GM18505 (cell line): ENCODE data around the gene SH3GL3.

ENCODE experiments used
- ATAC-seq: cut with Tn5 transposase; IDR thresholded peaks from one replicate; pipeline ENCODE4 v1.9.1; 2021; ENCODE audit not compliant: unreplicated experiment
- POLR2A ChIP-seq: IDR thresholded peaks from 4 replicates; pipeline ENCODE4 v1.6.1; 2011; ENCODE audit warnings: borderline replicate concordance; ENCODE audit not compliant: insufficient read depth, insufficient read length; ENCODE audit errors: extremely low read depth

Gene SH3GL3

DNA sequence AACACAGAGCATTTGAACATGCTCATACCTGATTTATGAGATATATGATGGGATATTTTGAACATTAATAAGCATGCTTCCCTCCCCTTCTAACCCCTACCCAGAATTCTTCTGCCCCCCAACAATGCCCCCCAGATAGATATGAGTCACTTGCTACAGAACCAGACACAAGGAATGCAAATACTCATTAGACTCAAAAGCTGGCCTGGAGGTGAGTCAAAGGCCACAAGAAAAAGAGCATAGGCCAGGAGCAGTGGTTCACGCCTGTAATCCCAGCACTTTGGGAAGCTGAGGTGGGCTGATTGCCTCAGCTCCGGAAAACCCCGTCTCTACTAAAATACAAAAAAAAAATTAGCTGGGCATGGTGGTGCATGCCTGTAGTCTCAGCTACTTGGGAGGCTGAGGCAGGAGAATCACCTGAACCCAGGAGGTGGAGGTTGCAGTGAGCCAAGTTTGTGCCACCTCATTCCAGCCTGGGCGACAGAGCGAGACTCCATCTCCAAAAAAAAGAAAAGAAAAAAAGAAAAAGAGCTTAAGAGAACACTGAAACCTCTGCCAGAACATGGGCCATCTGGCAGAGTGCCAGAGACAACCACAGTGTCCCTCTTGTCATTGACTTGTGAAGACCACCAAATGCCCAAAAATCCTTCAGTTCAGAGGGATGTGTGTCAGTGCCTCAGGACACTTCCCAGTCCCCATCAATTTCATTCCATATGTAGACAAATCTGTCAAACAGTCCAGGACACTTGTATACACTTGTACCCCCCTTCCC is 3.9 kb upstream of the SH3GL3 start:
- no peak for ATAC-seq
- TF ChIP-seq POLR2A: no peak

DNA sequence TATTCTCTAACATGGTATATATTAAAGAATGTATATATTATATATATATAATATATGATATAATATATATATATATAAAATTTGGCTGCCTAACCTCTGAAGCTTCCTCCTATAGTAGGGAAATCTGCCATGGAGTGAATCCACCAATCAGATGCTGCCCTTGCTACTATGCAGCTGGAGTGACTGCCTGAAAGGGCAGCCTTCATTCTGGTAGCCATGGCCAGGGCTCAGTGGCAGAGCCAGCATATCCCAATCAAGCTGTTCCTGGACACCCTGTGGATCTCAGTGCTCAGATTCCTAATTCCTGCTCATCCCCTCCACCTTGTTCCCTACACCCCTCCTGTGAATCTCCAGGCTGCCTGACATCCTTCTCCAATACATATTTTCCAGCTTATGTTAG is 2.2 kb upstream of the SH3GL3 start:
- no peak for TF ChIP-seq POLR2A
- no peak for ATAC-seq

DNA sequence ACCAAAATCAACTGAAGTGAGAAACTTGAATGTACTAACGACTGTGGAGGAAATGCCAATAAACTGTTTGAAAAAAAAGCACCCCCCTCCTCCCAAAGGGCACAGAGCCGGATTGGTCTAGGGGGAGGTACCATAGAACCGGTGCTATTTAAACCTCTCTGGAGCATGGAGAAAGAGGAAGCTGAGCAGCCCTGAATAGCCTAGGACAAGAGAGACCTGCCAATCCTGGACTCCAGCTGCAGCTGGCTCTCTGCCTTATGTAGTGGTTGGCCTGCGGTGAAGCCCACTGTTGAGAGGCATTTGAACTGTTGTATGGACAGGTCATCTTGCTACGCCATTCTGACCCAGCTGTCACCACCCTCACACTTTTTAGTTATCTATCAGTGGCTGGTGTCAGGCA is 1.5 kb upstream of the SH3GL3 start:
- no peak for ATAC-seq
- TF ChIP-seq POLR2A: no peak

DNA sequence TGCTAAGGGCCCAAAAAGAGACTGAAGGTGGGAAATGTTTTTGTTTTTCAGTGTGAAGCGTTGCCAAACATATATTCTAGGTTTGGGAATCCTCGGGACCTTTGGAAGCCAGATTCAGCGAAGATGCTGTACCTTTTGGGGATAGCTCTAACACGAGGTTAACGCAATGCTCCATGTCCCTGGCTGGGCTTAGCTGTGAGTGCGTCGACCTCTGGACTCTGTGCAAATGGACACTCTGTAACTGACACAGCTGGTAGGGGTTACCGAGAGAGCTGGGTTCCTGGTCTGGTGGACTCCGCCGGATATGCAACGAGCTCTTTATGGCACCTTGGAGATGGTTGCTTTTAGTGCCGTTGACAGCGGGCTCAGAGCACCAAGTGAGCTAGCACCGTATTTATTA is 724 bp upstream of the SH3GL3 start:
- TF ChIP-seq POLR2A: no peak
- no peak for ATAC-seq

DNA sequence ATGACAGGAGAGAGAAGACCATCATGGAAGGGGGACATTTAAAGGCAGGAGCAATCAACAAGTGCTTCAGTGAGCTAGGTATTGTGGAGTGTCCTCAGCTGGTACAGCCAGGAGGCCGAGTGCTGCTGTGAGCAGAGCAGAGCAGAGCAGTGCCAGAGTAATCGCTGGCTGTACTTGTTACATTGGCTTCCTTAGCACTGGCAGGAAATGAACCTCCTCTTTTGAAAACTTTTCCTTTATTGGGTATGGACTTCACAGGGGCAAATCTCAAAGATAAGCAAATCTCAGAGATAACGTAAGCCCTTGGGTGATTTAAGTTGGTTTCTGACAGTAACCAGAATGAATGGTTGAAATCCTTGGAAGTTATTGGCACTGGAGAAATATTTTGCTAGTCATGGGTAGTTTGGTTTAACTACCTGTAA is 2.1 kb downstream of the SH3GL3 start:
- ATAC-seq: no peak
- no peak for TF ChIP-seq POLR2A

DNA sequence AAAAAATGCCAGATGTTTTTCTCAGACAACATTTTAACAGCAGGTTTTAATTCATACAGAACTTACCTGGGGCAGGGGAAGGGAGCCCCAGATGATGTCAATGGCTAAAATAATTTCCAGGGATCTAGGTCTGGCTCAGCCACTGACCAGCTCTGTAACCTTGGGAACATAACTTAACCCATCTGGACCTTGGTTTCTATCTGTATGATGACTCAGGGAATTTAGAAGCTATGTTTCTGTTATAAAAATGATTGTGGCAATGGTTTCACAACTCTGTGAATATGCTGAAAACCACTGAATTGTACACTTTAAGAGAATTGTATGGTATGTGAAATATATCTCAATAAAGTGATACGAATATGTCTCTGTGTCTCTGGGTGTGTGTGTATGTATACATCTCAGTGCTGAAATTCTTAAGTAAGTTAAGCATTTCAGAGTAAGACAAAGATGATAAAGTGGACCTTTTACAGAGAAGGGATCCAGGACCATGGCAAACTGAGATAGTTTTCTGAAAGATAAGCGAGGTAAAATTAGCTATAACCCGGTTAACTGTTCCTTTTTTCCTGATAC is 2.9 kb downstream of the SH3GL3 start:
- no peak for TF ChIP-seq POLR2A
- no peak for ATAC-seq

DNA sequence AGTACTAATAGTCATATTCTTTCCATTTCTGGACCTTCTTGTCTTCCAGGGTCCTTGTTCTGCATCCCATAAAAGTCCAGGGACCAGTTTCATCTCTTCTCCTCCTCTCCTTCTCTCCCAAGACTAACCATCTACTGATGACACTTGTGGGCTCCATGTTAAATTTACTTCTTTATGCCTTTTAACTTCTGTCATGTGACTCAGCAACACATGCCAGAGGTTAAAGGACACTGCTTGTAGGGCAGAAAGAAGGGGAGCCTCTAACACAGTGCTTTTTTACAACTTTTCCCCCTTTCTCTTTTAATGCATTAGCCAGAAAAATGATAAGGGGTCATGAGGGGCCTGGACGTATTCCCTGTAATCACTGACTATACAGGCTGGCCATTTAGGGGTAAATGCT is 10.0 kb downstream of the SH3GL3 start:
- ATAC-seq: no peak
- no peak for TF ChIP-seq POLR2A

DNA sequence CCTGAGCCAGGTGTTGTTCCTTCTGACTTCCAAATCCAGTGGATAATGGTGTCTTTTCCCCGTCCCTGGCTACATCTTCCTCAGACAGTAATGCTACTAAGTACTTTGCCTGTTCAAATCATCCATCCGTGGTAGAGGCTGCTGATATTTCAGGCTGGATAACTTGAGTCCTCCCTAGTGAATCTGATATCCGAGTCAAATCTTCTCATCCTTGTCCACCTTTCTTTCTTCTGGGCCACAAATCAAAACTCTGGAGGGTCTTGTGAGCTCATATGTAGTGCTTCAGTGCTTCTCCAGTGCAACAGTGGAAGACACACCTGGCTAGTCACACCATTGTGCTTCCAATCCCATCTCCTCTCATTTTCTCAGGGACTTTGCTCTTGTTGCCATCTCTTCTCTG is 11.2 kb downstream of the SH3GL3 start:
- no peak for TF ChIP-seq POLR2A
- ATAC-seq: no peak

DNA sequence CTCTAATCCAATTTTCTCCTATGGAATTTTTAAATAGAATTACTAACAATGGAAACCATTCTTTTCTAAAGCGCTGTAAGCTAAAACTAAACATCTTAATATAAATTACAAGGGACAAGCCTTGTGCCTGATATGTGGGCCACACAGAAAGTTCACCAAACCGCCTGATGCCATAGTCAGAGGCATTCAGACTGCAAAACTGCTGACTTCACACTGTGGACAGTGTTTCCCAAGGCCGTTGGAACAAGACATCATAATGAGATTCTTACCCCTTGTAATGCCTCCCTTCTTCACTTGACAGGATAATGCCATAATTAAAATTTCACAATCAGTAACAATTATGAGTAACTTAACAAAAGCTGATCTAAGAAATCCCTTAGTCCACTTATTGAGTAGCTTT is 14.9 kb downstream of the SH3GL3 start:
- TF ChIP-seq POLR2A: no peak
- no peak for ATAC-seq

DNA sequence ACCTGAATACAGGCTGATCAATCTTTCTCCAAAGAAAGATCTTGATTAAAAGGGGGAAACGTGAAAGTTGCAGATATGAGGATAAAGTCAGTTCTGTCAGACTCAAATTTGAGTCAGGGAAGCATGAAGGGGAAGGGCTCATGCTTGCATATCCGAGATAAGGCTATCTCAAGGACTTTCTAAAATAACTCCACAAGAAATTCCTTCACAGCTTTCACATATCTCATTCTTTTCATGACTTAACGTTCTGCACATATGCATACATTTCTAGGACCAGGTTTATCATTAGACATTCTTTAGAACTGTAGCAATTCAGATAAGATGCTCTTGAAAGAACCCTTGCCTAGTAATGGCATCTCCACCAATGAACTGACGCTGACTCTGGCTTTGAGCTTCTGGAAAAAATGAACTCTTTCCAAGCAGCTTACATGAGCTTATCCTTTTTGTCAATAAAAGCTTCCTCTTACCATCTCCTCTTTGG is 15.9 kb downstream of the SH3GL3 start:
- TF ChIP-seq POLR2A: no peak
- no peak for ATAC-seq

DNA sequence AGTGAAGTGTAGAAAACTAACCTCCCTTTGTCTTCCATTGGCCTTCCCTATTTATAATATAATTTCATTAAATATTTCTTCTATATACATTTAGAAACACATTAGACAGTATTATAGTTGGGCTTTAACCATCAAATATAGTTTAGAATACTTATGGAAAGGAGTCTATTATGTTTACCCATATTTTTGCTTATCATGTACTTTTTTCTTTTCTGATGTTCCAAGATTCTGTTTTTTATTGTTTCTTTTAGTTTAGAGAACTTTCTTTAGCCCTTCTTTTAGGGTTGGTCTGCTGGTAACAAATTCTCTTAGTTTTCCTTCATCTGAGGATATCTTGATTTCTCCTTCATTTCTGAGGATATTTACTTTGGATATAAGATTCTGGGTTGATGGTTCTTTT is 23.7 kb downstream of the SH3GL3 start:
- no peak for ATAC-seq
- TF ChIP-seq POLR2A: no peak

DNA sequence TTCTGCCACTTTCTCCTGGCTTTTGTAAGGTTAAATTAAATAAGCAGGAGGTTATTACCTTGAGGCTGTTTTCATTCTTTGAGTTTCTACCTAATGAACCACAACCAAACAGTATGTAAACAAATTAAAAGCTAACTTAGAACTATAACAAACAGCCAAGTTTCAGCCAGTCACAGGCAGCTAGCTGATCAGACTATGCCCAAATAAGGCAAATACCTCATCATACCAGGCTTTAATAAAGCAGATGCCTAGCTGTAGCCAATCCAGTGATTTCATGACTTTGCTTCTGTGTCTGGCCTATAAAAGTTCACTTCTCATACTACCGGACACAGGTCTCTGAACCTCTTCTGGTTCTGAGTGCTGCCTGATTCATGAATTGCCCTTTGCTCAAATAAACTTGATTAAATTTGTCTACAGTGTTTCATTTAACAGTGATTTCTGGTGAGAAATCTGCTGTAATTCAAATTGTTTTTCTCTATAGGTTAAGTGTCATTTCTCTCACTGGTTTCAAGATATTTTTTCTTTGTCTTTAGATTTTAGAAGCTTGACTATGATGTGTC is 24.2 kb downstream of the SH3GL3 start:
- ATAC-seq: no peak
- TF ChIP-seq POLR2A: no peak

DNA sequence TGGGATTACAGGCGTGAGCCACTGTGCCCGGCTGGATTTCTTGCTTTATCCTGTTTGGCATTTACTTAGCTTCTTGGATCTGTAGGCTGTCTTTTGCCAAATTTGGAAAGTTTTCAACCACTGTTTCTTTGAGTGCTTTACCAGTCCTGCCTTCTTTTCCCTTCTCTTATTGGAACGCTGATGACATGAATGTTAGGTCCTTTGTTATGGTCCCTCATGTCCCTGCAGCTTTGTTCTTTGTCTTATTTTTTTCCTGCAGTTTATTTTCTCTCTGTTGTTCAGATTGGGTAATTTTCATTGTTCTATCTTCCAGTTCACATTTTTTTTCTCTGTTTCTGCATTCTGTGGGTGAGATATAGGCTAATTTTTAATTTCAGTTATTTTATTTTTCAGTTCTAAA is 25.0 kb downstream of the SH3GL3 start:
- ATAC-seq: no peak
- TF ChIP-seq POLR2A: no peak

DNA sequence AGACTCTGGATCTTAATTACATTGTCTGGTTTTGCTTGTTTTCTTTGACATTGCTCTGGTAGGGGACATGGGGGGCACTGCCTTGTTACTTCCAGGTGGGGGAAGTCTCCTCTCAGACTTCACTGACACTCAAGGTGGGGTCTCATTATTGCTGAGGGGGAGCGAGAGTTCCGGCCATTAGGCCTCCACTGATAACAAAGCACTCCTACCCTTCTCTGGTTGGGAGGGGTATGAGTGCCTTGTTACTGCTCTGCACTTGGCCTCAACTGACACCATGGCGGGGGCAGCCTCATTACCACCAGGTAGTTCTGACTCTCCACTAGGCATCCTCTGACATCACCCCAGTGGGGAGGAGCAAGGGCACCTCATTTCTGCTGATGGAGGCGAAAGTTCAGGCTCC is 25.7 kb downstream of the SH3GL3 start:
- ATAC-seq: no peak
- no peak for TF ChIP-seq POLR2A
